Heart left ventricle (tissue), 16 donors: ENCODE results near the gene PSMF1. TPM values are rescaled to one million over a fixed set of nuclear protein-coding genes. Genes with fewer than 3 reads are reported as not detected.
A peak's percentile ranks its signal among the peaks of the same experiment; 100 is the strongest.
"Not testable (repeated sequence)": the region's sequence is repeated elsewhere in the genome, so short reads cannot be mapped to it uniquely, and the experiment has no call there.

Source experiments
- ATAC-seq, 4 donors: fragments of 200-7000 bp; cut with Tn5 transposase; one replicate each; pipeline ENCODE4 v1.9.1; 2020 to 2022; ENCODE audit warnings: moderate library complexity in 4 of 4, mild to moderate bottlenecking in 3 of 4, moderate number of reproducible peaks in 1 of 4
- DNase-seq, 5 donors: peaks; one replicate each; pipeline ENCODE4 v3.0.0-alpha.2; 2020
- H3K27ac ChIP-seq, 12 donors: fragments of 200-600 bp; sonication (generic) in 4 of 12; one replicate each; pipeline versions ENCODE4 v1.5.0 to v1.8.0; 2016 to 2022; ENCODE audit warnings: mild to moderate bottlenecking in 2 of 12
- H3K27me3 ChIP-seq, 9 donors: fragments of 200-600 bp; sonication (generic) in 2 of 9; one replicate each; pipeline versions ENCODE4 v1.5.1 to v1.8.0; 2016 to 2022; ENCODE audit warnings: mild to moderate bottlenecking in 3 of 9
- H3K36me3 ChIP-seq, 9 donors: fragments of 200-600 bp; sonication (generic) in 2 of 9; one replicate each; pipeline versions ENCODE4 v1.5.0 to v1.8.0; 2018 to 2022; ENCODE audit warnings: mild to moderate bottlenecking in 2 of 9
- H3K4me1 ChIP-seq, 12 donors: fragments of 200-600 bp; sonication (generic) in 4 of 12; one replicate each; pipeline versions ENCODE4 v1.5.0 to v1.8.0; 2016 to 2022; ENCODE audit warnings: mild to moderate bottlenecking in 3 of 12
- H3K4me3 ChIP-seq, 12 donors: fragments of 200-600 bp; sonication (generic) in 4 of 12; one replicate each; pipeline versions ENCODE4 v1.5.0 to v1.8.0; 2017 to 2022; ENCODE audit warnings: mild to moderate bottlenecking in 9 of 12, moderate library complexity in 4 of 12
- H3K9me3 ChIP-seq, 12 donors: fragments of 200-600 bp; sonication (generic) in 4 of 12; one replicate each; pipeline versions ENCODE4 v1.5.0 to v1.8.0; 2016 to 2022; ENCODE audit warnings: mild to moderate bottlenecking in 1 of 12
- POLR2A ChIP-seq, 2 donors: fragments of 450-650 bp; IDR thresholded peaks; one replicate each; pipeline ENCODE4 v1.6.1; 2017; ENCODE audit warnings: antibody characterized with exemption in 2 of 2, mild to moderate bottlenecking in 2 of 2, moderate library complexity in 2 of 2
- WGBS, 4 donors: extraction: QIAGEN DNeasy Blood & Tissue Kit in 2 of 4; methylation state at CpG; one replicate each; pipeline versions ENCODE4 v1.1.5 to v1.1.7; 2013 to 2018; 5-methylcytosine and 5-hydroxymethylcytosine counted together
- intact Hi-C, 10 donors: fragments of 100-400 bp; cut with DNase I; formaldehyde crosslinking; loops; one replicate each; pipeline versions ENCODE4 v1.11.1 to v1.14.2; 2022
- polyA plus RNA-seq, 2 donors: library from polyadenylated mRNA; stranded (reverse); fragments of 200-250 nt; gene quantifications; one replicate each; pipeline ENCODE4 v1.2.3, GENCODE V29; 2013
- total RNA-seq, 9 donors: library from RNA; depleted of rRNA in 2 of 9; stranded (reverse); fragments of >200 nt in 2 of 9; fragmentation: NEBNext Ultra II Directional in 3 of 9; extraction: Animal tissue kit (Norgen Biotek cat#: 25700) in 3 of 9; gene quantifications; one replicate each; pipeline versions ENCODE4 v1.1.0 to v1.2.4, GENCODE V29; 2016 to 2023
- TF ChIP-seq, protein P1 (sequence below), 12 donors: fragments of 200-600 bp; sonication (generic) in 4 of 12; IDR thresholded peaks; one replicate each; pipeline versions ENCODE4 v1.5.0 to v1.8.0; 2018 to 2022; ENCODE audit warnings: antibody characterized with exemption in 12 of 12, mild to moderate bottlenecking in 5 of 12
- donor health status: ischemic (EF 13 %, LVEDD 7.1; RV severe dilation, severe dysfunction).
- donor health status: healthy with polysubstance abuse.
- donor health status: DM: no; HTN: yes; CAD: no.
- donor health status: DM: no; HTN: no; CAD: no.
- donor health status: ischemic (EF 25% LVEDD 6.9; RV normal size, moderate dysfunction).
- donor health status: ischemic (EF 25% LVEDD 5.7; RV mildly dilated, moderate dysfunction).
- donor health status: healthy.
- donor health status: DM: yes; HTN: yes; CAD: no.
- donor health status: ischemic (EF 35%, LVEDD 5.7; RV mildly dilated, moderate dysfunction).
- donor health status: nonischemic (EF 11% LVEDD 7.7; RV severe dilation, severe dysfunction).
- donor health status: DM: yes; HTN: yes; CAD: no.
- donor health status: PGD.
- donor health status: ischemic (EF 29% LVEDD 5.4; RV normal size, mild dysfunction).
- donor health status: nonischemic (EF 23%, LVEDD 6.1; RV moderate dilation, normal function).

Gene PSMF1
- total and polyA plus RNA-seq, 11 donors, result 24.6 to 184 (median 133) TPM

DNA sequence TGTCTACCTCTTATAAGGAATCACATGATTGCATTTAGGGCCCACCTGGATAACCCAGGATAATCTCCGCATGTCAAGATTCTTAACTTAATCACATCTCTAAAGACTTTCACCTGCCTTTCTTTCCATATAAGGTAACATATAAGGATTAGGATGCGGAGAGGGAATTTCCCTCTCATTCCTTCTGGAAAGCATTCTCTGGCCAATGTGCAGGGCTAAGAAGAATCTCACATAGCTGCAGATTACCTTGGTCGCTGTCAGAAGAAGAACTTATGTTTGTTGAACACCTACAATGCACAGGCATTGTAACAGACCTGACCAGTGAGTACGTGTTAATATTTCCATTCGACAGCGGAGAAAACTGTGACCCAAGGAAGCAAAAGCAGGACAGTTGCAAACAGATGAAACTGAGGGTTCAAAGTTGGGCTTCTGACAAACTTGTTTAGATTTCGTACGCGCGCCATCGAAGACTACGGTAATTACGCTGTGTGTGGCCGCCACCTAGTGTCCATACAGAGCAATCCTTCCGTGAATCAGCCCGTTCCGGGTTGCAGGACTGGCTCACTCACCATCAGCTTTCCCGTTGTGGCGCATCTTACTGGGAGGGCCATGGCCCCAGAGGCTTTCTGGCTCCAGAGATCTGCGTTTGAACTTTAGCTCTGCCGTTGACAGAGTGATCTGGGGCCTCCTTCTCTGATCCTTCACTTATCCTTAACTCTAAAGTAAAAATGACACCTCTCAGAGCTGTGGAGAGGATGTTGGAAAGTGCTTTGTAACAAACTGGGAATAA is 94.4 kb downstream of the PSMF1 start:
- TF ChIP-seq POLR2A (IDR thresholded peaks at IDR 0.05), result no peak
- TF ChIP-seq, protein P1, sequence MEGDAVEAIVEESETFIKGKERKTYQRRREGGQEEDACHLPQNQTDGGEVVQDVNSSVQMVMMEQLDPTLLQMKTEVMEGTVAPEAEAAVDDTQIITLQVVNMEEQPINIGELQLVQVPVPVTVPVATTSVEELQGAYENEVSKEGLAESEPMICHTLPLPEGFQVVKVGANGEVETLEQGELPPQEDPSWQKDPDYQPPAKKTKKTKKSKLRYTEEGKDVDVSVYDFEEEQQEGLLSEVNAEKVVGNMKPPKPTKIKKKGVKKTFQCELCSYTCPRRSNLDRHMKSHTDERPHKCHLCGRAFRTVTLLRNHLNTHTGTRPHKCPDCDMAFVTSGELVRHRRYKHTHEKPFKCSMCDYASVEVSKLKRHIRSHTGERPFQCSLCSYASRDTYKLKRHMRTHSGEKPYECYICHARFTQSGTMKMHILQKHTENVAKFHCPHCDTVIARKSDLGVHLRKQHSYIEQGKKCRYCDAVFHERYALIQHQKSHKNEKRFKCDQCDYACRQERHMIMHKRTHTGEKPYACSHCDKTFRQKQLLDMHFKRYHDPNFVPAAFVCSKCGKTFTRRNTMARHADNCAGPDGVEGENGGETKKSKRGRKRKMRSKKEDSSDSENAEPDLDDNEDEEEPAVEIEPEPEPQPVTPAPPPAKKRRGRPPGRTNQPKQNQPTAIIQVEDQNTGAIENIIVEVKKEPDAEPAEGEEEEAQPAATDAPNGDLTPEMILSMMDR (IDR thresholded peaks at IDR 0.05), result peak; percentile 67 to 87 (median 80)
- H3K36me3 ChIP-seq, result no peaks in the 10 kb centered on the region
- H3K4me3 ChIP-seq, result no peak overlapping the region
- WGBS, 4 donors, result 12 to 14% (median 13%) methylated on average over 21 of the region's 21 CpGs
- intact Hi-C loops, result loop anchor here in 8 of 10 donors (2.0 to 10.0 kb wide), 10 partner anchors 36 to 398 kb away; partner anchors contain the start of gene PSMF1 (in 1 of the 8)
- no peaks in the 10 kb centered on the region for H3K9me3 ChIP-seq
- no peak overlapping the region for H3K27ac ChIP-seq
- H3K27me3 ChIP-seq, result peaks cover 0 to 12% (median 0%) of the 10 kb centered on the region in 9 donors
- ATAC-seq (peak in 3 of 4 donors; percentile 88 to 92 (median 91)), DNase-seq (peak; percentile 55 to 75 (median 65))
- peaks cover 0 to 7% (median 0%) of the 10 kb centered on the region in 12 donors for H3K4me1 ChIP-seq

DNA sequence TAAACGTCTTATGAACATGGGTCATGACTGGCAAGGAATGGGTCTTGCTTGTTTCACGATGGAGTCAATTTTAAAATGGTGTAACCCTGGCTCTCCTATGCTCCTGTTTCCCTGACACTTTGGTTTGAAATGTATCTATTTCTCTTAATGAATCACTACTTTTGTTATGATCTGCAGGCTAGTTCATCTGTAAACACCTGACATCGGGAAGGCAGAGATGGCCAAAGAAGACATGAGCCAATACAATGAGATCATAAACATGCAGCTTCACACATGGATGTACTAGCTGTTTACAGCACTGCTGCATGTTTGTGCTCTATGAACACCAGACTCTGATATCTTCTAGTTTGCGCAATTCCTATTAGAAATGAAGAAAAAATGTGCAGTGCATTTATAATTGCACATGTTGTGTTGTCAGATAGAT is 96.4 kb downstream of the PSMF1 start:
- WGBS, 4 donors, result 80 to 86% (median 82%) methylated on average over 4 of the region's 4 CpGs
- ATAC-seq (no peak), DNase-seq (no peak)
- no peaks in the 10 kb centered on the region for H3K9me3 ChIP-seq
- intact Hi-C loops, result loop anchor here in 8 of 10 donors (5.0 to 10.0 kb wide), 8 partner anchors 38 to 400 kb away; partner anchors contain the start of gene PSMF1 (in 1 of the 8)
- TF ChIP-seq POLR2A (IDR thresholded peaks at IDR 0.05), result no peak
- TF ChIP-seq, protein P1 (IDR thresholded peaks at IDR 0.05), result no peak
- peaks cover 0 to 12% (median 0%) of the 10 kb centered on the region in 9 donors for H3K27me3 ChIP-seq
- H3K4me1 ChIP-seq, result peaks cover 0 to 7% (median 0%) of the 10 kb centered on the region in 12 donors
- H3K27ac ChIP-seq, result no peak overlapping the region
- H3K4me3 ChIP-seq, result no peak overlapping the region
- no peaks in the 10 kb centered on the region for H3K36me3 ChIP-seq

DNA sequence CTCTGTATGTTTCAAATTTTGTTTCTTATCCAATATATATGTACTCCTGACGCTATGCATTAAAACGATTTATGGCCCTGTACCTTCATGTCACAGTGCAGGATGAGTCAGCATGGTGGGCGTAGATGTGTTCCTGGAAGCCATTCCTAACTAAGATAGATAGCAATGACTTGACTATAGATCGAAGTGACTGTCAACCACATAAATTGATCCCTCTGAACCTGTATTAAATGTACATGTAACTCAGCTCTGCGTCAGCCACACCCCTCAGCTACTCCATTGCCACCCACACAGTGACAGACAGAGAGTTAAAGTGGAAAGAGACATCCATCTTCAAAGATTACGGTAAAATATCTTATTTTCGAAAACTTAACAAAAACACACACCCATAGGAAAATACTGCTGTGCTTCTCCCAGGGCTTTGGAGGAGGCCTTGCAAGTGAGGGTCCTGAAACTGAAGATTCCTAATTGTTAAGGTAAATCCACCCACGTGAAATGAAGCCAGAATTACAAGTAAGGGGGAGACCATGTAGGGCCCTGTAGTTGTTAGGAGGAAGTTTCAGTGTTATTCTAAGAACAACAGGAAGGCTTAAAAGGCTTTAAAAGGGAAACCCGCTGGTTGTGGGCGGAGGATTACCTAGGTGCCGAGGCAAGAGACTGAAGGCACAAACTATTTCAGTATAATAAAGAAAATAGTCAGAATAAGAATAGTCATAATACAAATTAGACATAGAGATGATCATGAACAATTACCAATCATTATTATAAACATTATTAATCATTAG is 97.2 kb downstream of the PSMF1 start:
- TF ChIP-seq, protein P1 (IDR thresholded peaks at IDR 0.05), result no peak
- no peak for TF ChIP-seq POLR2A (IDR thresholded peaks at IDR 0.05)
- no peak overlapping the region for H3K27ac ChIP-seq
- 76 to 82% (median 78%) methylated on average over 11 of the region's 11 CpGs for WGBS, 4 donors
- H3K4me1 ChIP-seq, result peaks cover 0 to 7% (median 0%) of the 10 kb centered on the region in 12 donors
- DNase-seq, result no peak
- peaks cover 0 to 12% (median 0%) of the 10 kb centered on the region in 9 donors for H3K27me3 ChIP-seq
- intact Hi-C loops, result loop anchor here in 4 of 10 donors (10.0 kb wide), 4 partner anchors 101 to 401 kb away; partner anchors contain the start of gene PSMF1 (in 1 of the 4)
- H3K9me3 ChIP-seq, result no peaks in the 10 kb centered on the region
- H3K36me3 ChIP-seq, result no peaks in the 10 kb centered on the region
- H3K4me3 ChIP-seq, result no peak overlapping the region
- ATAC-seq, result no peak

DNA sequence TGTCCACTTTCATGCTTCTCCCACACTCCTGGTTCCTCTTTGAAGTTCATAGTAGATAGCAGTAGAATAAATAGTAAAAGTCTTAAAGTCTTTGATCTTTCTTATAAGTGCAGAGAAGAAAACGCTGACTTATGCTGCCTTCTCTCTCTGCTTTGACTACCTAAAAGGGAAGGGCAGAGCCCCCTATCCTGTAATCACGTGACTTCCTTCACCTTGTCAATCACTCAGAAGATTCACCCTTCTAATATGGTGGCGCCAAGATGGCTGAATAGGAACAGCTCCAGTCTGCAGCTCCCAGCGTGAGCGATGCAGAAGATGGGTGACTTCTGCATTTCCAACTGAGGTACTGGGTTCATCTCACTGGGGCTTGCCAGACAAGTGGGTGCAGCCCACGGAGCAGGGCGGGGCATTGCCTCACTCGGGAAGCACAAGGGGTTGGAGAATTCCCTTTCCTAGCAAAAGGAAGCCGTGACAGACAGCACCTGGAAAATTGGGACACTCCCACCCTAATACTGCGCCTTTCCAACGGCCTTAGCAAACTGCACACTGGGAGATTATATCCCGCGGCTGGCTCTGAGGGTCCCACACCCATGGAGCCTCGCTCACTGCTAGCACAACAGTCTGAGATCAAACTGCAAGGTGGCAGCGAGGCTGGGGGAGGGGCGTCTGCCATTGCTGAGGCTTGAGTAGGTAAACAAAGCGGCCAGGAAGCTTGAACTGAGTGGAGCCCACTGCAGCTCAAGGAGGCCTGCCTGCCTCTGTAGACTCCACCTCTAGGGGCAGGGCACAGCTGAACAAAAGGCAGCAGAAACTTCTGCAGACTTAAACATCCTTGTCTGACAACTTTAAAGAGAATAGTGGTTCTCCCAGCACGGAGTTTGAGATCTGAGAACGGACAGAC is 98.4 kb downstream of the PSMF1 start:
- 80 to 86% (median 82%) methylated on average over 19 of the region's 19 CpGs for WGBS, 4 donors

More for the DNA sequence above, 98.4 kb downstream of the PSMF1 start:
- not testable (repeated sequence) for ATAC-seq, H3K4me1 ChIP-seq, H3K36me3 ChIP-seq, H3K4me3 ChIP-seq, DNase-seq, H3K9me3 ChIP-seq, H3K27ac ChIP-seq
- intact Hi-C loops, result loop anchor here in 4 of 10 donors (10.0 kb wide), 4 partner anchors 102 to 402 kb away; partner anchors contain the start of gene PSMF1 (in 1 of the 4)
- H3K27me3 ChIP-seq, result peaks cover 0 to 12% (median 0%) of the 10 kb centered on the region in 9 donors
